Measurements from ENCODE around the gene CFAP161.
"Not testable (repeated sequence)": the region's sequence is repeated elsewhere in the genome, so short reads cannot be mapped to it uniquely, and the experiment has no call there.

The CFAP161 gene

GRCh38 chr15:81157939-81158223 is 23.8 kb downstream of the CFAP161 start:
- DNase-seq (ENCODE audit: low spot score): no peak

GRCh38 chr15:81158561-81158960 is 24.5 kb downstream of the CFAP161 start:
- DNase-seq (ENCODE audit: low spot score): not testable (repeated sequence)

DNA sequence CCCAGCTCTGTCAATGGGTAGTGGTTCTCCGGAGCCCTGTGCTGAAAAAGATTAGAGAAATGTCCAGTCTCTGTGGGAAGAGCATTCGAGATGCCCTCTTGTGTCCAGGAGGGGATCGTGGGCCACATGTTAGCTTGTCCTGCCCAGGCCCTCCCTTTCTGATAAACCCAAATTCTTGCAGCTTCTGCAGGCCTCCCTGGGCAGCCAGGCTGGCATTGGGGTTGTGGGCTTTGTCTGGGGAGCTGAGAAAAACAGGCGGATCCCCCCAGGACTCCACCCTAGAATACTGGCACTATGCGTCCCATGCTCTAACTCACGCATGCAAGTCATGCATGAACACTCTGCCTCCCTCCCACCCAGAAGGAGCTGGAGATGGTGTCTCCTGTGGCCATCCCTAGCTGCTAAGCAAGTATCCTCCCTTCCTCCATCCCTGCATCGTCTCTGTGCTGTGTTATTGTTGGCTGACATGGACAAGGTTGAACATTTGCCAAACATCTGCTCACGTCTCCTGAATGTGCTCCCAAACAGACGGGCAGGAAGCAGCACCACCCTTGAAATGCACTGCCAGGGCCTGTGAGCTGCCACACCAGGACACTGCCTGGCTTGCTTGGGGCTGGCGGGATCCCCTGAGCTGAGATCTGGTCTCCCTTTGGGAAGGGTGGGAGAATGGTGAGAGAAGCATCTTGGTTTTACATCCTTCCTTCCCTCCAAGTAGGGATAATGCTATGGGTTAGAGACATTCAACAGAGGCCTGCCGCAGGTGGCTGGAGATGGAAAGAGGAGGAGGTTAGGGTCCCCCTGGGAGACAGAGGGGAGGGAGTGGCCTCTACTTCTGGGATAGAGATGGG is 26.5 kb downstream of the CFAP161 start:
- DNase-seq (ENCODE audit: low spot score): no peak

DNA sequence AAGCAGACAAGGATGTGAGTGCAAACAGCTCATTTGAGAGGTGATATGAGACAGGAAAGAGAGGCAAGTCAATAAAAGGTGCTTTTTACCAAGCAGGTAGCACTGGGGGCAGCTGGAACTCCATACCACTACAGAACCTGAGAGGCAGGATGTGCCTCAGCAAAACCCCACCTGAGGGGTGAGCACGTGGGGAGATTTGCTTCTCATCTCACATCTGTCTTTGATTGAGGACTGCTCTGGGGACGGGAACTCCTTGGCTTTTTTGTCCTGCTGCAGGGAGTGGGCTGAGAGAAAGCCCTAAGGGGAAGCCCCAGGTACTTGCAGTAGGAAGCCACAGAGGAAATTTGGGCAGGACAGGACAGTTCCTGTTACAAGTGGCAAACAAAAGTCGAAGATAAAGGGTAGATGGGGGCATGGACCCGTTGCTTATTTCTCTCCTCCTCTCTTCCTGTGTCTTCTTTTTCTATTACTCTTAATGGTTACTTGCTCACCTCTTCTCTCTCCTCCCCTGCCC is 27.1 kb downstream of the CFAP161 start:
- no peak for DNase-seq (ENCODE audit: low spot score)

GRCh38 chr15:81161851-81162250 is 27.8 kb downstream of the CFAP161 start:
- no peak for DNase-seq (ENCODE audit: low spot score)

- DNase-seq (ENCODE audit: low spot score): peak; percentile 27
Measured at GRCh38 chr15:81163961-81164800, 30.1 kb downstream of the CFAP161 start.

DNA sequence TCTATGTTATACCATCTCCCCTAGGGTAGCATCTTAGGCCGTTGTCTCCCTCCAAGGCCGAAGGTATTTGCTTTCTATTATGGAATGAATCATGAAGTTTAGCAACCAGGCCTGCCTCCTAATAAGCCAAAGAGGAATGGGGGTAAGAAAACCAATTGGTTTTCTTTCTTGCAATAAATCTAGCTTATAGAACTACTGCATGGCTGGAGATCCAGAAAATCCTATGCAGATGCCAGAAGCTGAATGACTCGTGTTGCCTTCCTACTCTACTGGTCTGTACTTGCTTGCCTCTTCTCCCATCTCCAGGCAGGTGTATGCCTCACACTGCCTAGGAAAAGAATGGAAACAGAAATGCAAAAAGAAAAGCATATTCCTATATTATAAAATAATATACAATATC is 31.5 kb downstream of the CFAP161 start:
- no peak for DNase-seq (ENCODE audit: low spot score)

DNA sequence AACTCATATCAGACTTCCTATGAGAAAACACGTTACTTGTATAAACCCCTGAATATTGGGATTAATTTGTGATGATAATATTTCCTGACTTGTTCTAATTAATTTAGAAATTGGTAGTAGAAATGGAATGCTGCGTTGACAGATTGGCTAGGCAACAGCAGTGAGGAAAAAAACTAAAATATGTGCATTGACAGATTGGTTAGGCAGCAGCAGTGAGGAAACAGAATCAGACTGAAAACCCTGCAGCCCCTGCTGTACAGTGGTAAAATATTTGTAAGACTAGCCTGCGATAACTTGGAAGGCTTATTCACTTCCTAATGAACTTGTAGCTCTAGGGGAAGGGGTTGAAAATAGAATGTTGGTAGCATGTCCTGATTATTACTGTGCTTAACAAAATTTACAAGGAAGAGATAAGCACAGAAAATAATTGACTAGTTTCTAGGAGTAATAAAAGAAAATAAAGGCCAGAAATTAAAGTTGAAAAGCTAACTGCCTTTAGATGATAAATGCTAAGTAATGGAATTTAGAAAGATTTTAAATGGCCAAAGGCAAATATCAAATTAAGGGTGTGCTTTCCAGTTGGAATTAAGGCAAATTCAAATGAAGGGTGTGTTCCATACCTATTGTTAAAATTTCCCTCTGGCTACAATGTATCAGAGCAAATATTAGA is 32.7 kb downstream of the CFAP161 start:
- DNase-seq (ENCODE audit: low spot score): no peak

- DNase-seq (ENCODE audit: low spot score): no peak
Measured at GRCh38 chr15:81168131-81168526, 34.1 kb downstream of the CFAP161 start.

- DNase-seq (ENCODE audit: low spot score): no peak
Measured at GRCh38 chr15:81168644-81169043, 34.6 kb downstream of the CFAP161 start.

GRCh38 chr15:81170511-81170910 is 36.4 kb downstream of the CFAP161 start:
- no peak for DNase-seq (ENCODE audit: low spot score)

DNA sequence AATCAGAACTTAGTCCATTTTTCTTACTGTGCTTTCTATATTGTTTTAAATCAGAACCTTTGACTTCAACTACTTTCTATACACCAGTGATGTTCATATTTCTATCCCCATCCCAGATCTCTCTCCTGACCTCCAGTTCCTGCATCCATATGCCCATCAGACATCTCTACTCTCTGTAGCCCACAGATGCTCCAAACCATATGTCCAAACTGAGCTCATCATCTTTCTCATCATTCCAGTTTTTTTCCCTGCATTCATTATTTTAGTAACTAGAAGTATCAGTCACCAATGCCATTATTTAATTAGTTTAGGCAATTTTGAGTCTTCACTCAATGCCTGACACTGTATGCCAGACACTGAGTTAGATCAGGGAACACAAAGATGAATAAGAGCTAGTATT is 37.2 kb downstream of the CFAP161 start:
- DNase-seq (ENCODE audit: low spot score): no peak

DNA sequence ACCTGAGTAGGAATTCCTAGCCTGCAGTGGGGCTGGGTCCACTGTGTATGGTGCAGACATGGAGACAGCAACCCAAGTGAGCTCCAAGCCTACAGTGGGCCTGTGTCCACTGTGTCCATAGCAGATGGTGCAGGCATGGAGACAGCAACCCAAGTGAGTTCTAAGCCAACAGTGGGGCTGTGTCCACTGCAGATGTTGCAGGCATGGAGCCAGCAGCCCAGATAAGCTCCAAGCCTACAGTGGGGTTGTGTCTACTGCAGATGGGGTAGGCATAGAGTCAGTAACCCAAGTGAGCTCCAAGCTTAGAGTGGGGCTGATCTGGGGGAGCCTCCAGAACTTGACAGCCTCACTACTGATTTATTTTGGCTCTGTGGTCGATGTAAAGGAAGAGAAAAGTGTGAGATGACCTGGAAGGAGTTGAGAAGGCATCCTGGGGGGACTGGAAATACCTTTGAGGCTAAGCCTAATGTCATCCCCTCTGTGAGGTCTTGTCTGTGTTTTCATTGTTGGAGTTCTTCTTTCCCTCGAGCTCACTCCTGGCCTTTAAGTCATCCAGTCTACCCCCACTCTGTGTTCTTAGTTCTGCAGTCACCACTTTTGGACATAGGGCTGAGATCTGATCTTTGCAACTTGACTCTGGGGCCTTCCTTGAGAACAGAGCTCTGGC is 40.2 kb downstream of the CFAP161 start:
- DNase-seq (ENCODE audit: low spot score): no peak

DNA sequence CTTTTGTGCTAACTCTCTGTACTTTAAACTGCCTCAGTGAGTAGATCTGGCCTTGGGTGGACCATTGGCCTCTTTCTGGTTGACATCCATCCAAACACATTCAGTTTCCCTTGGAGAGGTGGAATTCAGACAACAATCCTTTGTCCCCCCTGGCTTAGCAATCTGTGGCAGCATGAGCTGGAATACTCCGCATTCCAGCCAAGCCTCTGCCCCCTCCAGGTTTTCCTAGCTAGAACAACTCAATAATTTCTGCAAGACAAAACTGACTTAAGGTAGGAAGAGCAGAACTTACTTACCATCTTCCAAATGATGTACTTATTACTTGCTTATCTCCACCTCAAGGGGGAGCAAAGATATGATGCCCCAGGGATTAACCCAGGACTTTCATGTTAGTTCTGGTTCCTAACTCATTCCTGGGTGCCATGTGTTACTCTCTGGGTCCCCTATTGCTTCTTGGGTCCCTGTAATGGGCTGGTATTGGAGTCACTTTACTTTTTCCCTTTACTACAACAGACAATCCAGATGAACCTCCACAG is 40.8 kb downstream of the CFAP161 start:
- no peak for DNase-seq (ENCODE audit: low spot score)

DNA sequence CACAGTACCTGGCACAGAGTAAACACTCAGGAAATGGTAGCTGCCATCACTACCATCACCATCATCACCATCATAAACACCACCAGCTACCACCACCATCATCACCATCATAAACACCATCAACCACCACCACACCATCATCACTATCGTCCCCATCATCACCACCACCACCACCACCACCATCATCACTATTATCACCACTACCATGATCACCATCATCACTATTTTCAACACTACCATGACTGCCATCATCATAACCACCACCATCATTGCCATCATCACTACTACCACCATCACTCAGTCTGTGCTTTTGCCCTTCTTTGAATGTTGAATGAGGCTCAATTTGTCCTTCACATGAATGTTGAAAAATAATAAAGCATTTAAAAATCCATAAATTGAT is 41.4 kb downstream of the CFAP161 start:
- no peak for DNase-seq (ENCODE audit: low spot score)

DNA sequence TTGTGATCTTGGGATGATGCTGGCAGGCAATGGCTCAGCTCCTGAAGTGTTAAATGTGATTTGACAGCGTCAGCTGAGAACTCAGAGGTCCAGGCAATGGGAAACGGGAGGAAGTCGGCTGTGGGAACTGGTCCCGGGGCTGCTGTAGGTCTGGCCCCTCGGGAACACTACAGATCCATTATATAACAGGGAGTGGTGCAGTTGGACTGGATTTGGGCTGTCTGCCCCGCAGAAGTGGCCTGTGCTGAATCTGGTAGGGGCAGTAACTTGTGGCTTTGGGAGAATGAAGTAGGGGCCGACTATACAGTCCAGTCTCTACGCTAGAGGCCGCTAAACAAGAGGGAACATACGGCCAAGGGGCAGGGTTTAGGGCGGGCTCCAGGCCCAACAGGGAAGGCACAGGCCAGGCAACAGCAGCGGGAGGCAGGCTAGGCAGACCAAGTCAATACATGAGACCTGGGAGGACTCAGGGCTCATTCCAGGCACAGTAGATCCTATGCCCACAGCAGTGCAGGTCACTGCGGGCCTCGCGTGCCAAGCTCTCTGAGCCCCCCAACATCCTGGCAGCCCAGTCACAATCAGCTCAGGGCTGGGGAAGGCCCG is 42.3 kb downstream of the CFAP161 start:
- no peak for DNase-seq (ENCODE audit: low spot score)

DNA sequence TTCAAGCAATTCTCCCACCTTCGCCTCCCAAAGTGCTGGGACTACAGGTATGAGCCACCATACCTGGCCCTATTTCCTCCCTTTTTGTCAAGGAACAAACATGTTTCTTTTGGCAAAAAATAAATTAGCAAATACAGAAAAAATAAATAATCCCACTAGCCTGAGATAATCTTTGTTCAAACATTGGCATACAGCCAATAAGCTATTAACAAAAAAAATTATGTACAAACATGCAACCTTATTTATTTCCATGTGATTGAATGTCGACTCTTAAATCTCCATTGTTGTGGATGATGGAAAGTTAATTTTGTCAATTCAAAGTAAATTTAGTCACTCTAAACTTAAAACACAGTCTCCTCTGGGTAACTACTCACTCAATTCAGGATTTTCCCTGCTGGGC is 44.3 kb downstream of the CFAP161 start:
- no peak for DNase-seq (ENCODE audit: low spot score)

GRCh38 chr15:81181220-81181619 is 47.1 kb downstream of the CFAP161 start:
- no peak for DNase-seq (ENCODE audit: low spot score)

DNA sequence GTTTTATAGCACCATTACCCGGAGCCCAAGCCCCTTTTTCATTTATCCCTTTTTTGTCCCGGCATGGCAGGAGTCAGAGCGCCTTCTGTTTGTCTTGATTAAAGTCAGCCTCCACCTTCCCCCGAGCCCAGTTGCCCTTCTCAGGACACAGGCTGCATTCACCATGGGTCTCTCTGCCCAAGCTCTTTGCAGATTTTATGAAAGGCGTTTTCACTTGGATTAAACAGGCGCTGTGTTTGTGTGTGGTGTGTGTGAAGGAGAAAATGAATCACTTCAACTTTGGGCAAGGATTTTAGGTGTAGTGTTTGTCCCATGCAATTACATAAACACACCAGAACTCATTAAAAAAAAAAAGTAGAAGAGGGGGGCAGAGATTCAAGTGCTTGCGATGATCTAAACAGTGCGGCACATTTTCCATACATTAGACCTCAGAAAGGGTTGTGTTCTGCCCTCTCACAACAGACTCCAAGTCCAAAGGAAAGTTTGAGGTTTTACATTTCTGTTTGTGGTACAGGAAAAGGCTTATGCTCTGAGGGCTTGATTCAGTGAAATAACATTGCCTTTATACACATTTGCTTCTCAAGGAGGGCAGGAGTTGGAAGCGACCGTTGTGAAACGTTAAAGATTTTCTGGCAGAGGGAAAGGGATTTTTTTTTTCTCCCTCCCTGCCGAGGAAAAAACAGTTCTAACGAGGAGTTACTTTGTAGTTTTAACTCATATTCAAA is 48.1 kb downstream of the CFAP161 start:
- no peak for DNase-seq (ENCODE audit: low spot score)

DNA sequence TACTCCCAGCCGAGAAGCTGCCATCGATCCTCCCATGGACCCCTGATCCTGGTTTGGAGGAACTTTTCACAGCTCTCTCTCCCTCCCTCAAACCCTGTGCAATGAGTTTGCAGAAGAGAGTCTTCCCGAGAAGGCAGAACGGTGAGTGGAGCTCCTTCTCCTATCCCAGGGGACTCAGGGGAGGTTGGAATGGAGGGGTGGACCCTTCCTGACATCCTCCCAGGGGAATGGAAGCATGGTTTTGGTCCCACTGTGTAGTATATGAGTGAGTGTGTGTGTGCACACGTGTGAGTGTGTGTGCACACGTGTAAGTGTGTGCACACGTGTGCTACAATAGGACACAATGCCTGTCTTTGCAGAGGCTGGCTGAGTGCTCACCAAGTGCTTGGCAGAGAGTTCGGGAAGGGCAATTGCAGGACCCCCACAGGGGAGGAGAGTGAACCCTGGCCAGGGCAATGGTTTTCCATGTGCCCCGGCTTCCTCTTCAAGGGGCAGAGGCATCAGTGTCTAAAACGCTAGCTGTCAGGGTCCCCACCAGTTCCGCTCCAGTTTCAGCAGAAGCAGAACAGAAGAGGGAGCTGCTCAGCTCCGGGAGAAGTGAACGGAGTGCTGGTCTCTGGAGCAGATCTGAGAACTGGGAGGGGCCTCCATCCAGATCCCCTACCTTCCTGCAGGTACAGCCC is 48.8 kb downstream of the CFAP161 start:
- DNase-seq (ENCODE audit: low spot score): no peak

Data from HuH-7.5 (cell line).